ENCODE measurements around the gene DUS1L.
"Not testable (repeated sequence)": the region's sequence is repeated elsewhere in the genome, so short reads cannot be mapped to it uniquely, and the experiment has no call there.

DUS1L gene

DNA sequence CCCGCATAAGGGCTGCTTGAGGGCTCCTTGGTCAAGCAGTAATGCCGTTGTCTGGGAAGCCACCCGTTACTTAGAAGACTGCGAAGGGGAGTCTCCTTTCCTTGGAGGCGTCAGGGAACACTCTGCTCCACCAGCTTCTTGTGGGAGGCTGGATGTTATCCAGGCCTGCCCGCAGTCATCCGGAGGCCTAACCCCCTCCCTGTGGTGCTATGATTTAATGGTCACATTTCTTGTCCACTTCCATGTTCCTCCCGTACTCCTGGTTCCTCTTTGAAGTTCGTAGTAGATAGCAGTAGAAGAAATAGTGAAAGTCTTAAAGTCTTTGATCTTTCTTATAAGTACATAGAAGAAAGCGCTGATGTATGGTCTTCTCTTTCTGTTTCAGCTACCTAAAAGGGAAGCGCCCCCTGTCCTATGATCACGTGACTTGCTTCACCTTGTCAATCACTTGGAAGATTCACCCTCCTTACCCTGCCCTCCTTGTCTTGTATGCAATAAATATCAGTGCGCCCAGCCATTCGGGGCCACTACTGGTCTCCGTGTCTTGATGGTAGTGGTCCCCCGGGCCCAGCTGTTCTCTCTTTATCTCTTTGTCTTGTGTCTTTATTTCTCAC, 26.7 kb downstream of the DUS1L start:
- DNase-seq, result not testable (repeated sequence)

DNA sequence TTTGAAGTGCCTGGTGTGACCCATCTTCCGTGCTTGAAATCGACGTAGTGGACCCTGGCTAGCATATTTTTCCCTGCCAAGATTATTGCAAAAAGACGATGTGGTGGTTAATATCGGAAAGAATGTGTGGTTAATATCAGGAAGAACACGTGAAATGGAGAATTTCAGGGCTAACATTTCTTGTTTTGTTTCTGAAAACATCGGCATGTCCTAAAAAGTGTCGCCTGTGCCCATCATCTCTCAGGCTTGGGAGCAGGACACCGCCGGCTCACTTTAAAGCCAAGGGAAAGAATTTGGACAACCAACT, 27.8 kb downstream of the DUS1L start:
- no peak for DNase-seq

DNA sequence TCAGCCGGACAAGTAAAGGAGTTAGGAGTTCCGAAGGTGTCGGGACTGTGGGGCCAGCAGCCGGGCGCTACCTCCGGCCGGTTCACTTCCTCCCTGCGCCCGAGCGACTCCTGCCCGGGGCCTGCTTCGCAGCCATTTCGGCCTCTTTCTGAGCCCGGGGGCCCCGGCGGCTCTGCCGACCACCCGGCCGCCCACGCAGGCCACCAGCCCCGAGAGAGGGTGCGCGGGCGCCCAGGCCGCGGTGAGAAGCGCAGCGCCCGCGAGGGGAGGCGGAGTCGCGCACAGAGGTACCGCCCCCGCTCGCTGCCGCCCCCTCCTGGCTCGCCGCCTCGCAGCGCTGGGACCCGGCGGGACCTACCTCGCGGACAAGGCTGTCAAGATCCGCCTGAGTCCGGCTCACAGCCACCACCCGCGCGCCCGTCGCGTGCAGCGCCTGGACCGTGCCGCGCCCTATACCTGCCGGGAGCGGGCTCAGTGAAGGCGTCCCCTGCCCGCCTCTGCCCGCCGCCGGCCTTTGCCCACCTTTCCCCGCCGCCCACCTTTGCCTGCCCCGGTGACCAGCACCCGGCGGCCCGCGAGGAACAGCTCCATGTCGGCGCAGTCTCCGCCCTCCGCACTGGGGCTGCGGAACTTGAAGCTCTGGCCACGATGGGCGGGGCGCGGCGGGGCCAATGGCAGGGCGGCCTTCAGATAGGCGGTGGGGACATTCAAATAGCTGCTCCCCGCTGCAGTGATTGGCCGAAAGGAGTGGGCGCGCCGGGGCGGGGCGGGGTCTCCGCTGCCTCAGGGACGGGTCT, 28.3 kb downstream of the DUS1L start, which contains the start of gene DCXR:
TSS of gene DCXR (minus strand) at position 606 of the 797 bp plus-strand sequence. CDS start at position 591, 15 bp downstream.
- DNase-seq, result peak; percentile 90

DNA sequence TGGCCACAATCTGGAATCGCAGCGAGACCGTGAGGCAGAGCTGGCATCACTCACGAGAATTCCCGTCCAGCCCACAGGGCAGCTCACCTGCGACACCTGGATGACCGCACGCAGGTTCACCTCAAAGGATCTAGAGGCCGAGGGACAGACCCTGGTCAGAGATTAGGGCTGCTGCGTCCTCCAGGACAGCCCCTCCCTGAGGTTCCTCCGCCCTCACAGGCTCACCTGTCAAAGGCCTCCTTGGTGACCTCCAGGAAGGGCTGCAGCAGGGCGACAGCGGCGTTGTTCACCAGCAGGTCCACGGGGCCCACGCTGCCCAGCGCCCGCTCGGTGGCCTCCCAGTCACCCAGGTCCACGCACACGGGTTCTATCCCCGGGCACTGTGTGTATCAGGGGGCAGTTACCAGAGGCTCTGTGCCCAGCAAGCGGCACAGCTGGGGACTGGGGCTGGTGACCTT, 28.9 kb downstream of the DUS1L start:
- DNase-seq, result no peak

DNA sequence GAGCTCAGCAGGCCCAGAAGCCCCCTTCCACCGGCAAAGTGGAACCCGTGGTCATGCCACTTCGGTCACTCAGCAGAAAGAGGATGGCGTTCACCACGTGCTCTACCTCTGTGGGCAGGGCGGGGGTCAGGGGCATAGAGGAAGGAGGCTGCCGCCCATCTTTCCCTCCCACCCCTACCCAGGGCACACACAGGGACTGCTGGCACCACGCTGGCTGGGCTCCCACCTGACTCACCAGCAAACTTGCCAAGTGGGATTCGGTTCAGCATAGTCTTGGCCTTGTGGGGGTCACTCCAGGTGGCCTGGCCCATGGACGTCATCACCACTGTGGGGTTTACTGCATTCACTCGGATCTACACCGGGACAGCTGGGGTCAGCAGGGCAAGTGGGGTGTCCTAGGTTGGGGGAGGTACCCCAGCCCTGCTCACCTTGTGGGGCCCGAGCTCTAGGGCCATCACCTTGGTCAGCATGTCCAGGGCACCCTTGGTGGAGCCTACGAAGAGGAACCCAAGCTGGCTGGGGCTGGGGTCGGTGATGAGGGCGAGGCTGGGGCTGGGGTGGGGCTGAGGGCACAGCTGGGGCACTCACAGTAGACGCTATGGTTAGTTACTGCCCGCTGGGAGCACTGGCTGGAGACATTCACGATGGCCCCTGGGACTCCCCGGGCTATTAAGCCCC, 29.5 kb downstream of the DUS1L start:
- DNase-seq, result no peak

DNA sequence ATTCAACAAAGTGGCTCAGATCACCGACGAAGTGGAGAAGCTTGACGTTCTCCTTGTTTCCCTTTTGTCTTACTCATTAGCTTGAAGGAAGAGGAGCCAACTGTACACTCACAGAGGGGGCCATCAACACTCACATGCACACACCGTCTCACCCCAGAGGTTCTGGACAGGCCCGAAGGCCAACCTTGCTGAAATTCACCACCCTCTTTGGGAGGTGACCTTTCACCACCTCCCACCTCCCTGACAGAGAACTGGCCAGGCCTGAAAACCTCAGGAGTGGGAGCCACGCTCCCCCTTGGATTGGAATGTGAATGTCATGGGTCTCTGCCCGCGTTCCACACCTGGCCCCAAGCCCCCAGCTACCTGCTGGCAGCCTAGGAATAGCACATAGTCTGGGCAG, 30.1 kb downstream of the DUS1L start:
- DNase-seq, result no peak

DNA sequence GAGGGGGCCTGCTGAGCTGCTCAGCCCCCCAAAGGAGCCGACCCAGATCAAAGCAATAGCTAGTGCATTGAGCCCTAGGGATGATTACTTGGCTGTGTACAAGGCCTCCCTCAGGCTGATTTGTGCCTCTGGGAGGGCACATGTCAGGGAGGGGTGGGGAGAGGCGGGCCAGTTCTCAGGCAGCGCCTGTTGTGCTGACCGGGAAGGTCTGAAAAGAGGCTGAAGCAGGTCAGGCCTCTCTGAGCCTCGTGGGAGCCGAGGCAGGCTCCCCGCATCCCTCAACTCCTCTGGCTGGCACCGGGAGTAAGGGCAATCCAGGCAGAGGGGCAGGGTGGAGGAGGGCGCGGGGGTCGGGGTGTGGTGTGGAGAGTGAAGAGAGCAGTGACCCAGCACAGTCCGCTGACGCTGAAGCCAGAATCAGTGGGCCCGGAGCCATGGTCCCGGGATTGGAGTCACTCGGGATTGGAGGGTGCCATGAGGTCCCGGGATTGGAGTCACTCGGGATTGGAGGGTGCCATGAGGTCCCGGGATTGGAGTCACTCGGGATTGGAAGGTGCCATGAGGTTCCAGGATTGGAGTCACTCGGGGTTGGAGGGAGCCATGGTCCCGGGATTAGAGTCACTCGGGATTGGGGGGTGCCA, 31.1 kb downstream of the DUS1L start:
- no peak for DNase-seq

DNA sequence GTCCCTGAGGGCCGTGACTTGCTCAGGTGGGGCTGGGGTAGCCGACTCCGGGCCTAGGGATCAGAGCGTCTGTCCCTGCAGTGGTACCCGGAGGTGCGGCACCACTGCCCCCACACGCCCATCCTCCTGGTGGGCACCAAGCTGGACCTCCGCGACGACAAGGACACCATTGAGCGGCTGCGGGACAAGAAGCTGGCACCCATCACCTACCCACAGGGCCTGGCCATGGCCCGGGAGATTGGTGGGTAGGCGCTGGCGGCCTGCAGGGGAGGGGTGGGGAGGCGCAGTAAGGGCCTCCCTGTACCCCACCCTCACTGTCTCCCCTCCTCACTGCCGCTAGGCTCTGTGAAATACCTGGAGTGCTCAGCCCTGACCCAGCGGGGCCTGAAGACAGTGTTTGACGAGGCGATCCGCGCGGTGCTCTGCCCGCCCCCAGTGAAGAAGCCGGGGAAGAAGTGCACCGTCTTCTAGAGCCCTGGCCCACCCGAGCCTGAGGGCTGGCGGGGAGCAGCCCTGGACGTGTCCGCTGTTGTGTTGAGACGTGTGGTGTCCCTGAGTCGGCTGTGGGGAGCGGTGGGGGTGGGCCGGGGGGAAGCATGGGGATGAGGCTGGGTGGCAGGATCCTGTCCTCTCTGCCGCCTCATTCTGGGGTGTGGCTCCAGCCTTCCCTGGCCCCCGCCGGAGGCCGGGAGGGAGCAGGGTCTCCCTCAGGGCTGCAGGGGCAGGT, 32.1 kb downstream of the DUS1L start:
- no peak for DNase-seq

DNA sequence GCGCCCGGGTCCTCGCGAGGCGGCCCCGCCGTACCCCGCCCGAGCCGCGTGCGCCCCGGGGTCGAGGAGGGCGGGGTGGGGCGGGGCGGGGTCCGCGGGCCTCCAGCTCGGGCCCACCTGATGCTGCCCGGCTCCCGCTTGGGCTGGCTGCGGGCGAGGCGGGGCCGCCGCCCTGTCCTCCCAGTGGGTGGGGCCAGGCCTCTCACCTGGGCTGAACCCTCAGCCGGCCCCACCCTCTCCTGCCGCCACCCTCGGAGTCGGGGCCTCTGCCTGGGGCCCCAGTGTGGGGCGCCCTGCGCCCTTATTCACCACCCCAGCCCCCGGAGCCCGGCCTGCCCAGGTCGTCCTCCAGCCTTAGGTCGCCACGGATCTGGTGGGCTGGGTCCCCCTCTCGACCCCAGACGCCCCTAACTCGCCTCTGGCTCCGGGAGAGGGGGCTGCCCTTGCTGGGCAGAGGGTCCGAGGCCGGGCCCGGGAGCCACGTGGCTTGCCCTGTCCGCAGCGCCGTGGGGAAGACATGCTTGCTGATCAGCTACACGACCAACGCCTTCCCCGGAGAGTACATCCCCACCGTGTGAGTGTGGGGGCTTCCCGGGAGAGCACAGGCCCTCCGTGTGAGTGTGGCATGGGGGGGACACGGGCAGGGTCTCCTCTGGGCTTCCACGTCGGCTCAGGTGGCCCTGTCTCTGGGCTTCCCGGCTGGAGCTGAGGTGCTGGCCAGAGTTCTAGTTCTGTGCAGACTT, 33.5 kb downstream of the DUS1L start:
- DNase-seq, result no peak

DNA sequence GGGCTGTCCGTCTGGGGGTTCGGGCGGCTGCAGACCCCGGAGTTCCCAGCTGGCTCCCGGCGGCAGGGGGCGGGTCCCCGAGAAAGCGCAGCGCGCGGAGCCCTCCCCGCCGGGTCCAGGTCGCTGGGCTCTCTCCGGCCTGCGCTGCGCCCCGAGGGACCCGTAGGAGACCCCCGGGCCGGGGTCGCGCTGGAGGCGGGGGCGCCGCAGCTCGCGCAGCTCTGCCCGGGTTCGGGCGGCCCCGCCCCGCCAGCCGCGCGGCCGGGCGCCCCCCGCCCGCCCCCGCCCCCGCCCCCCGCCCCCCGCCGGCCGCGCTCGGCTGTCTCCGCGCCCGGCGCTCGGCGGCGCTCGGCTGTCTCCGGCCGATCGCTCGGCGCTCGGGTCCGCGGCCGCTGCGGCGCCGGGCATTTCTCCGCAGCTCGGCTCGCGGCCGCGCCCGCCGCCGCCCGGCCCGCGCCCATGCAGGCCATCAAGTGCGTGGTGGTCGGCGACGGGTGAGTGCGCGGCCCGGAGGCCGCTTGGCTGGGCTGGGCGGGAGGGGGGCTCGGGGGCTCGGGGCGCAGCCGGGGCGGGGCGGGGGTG, 34.2 kb downstream of the DUS1L start, which contains the start of gene RAC3:
TSS of gene RAC3 (plus strand) at position 376 of the 582 bp plus-strand sequence. CDS start at position 460, 84 bp downstream.
- DNase-seq, result no peak

DNA sequence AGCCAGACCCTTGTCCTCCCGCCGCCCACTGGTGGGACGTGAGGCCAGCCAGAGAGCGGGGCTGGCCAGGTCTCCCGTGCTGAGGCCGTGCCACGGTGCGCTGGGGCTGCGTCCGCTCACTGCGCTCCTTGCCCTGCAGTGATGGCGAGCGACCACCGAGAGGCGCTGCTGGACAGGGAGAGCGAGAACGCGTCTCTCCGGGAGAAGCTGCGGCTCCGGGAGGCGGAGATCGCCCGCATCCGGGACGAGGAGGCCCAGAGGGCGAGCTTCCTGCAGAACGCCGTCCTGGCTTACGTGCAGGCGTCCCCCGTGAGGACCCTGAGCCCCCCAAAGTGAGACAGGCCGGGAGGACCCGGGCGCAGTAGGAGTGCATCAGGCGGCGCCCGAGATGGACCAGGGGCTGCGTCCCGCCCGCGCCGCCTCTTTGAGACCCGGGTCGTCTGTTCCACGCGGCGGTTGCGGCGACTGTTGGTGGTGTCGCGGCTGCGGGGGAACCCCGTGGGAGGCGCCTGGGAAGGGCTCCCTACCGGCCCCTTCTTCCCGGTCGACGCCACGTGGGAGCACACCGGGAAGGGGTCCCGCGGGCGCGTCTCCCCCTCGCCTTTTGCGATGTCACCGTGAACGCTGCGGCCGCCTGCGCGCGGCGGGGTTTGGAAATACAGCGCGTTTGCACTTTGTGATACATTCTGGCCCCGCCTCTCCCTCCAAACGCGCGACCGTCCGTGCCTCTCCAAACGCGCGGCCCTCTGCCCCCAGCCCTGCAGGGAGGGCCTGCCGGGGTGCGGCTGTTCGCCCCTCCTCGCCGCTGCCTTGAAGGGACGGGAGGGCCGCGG, 34.9 kb downstream of the DUS1L start:
- DNase-seq, result peak; percentile 73

DNA sequence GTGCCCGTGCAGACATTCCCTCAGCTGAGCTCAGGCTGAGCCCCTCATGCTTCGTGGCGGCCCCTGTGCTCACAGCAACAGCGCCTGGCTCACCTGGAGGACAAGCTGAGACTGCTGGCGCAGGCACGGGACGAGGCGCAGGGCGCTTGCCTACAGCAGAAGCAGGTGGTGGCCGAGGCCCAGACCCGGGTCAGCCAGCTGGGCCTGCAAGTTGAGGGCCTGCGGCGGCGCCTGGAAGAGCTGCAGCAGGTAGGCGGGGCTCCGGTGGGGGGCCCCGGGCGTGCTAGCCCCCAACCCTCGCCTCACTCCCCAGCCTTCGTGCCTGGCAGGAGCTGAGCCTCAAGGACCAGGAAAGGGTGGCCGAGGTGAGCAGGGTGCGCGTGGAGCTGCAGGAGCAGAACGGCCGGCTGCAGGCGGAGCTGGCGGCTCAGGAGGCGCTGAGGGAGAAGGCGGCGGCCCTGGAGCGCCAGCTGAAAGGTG, 35.6 kb downstream of the DUS1L start:
- no peak for DNase-seq

DNA sequence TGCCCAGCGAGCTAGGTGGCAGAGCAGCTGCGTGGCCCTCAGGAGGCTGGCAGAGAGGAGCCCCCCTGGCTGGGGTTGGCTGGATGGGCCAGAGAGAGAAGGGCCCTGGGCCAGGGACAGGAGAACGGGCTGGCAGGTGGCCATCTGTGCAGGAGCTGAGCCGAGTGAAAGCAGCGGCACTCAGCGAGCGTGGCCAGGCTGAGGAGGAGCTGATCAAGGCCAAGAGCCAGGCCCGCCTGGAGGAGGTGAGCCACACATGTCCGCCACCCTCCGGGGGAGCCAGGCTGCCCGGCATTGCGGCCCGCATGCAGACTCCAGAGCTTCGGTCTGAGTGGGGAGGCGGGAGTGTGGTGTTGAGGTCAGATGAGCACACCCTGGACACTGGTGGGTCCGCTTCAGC, 36.2 kb downstream of the DUS1L start:
- no peak for DNase-seq

DNA sequence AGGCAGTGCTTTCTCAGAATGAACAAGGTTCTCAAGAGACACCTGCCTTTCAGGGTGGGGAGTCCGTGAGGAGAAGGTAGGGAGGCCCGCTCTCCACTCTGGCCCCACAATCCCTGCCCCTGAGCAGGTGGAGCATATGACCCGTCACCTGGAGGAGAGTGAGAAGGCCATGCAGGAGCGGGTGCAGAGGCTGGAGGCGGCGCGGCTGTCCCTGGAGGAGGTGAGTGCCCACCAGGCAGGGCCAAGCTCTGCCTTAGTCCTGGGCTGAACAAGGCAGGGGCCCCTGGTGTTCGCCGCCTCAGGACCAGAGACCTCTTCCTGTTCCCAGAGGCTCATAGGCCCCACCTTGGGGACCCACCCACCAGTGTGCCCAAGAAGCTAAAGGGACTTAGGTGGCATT, 36.6 kb downstream of the DUS1L start:
- no peak for DNase-seq

DNA sequence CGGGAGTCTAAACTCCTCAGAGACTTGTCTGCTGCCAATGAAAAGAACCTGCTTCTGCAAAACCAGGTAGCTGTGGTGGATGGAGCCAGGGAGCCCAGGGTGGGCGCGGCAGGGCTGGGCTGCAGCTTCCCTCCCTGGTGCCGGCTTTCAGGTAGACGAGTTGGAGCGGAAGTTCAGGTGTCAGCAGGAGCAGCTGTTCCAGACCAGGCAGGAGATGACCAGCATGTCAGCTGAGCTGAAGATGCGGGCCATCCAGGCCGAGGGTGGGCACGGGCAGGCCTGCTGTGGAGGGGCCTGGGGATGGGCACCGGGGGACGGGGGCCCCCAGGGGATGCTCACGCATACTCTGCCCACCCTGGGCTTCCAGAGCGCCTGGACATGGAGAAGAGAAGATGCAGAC, 37.4 kb downstream of the DUS1L start:
- DNase-seq, result no peak

DNA sequence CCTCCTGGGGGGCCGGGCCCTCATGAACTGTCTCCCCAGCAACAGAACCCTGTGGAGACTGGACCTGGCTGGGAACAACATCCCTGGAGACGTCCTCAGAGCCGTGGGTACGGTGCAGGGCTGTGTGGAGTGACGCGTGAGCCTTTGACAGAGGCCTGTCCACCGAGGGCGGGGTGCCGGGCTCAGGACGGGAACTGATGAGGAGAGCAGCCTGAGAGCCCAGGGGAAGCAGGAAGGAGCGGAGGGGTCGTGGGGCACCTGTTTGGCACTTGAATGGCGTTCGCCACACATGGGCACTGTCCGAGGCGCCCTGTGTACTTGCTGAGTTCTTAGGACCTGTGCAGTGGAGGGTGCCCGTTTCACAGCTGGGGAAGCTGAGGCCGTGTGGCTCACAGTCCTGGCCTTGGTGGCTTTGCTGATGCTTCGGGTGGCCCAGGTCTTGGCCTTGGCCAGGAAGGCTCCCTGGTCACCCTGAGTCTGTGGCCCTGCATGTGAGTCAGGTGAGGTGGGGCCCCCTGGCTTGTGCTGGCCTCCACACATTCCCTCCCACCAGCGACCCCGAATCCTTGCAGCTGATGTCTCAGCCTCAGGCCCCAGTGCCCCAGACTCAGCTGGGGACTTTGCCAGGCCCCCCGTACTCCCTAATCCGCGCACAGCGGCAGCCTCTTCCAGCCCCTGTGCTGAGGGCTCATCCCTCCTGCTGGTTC, 40.0 kb downstream of the DUS1L start:
- no peak for DNase-seq

DNA sequence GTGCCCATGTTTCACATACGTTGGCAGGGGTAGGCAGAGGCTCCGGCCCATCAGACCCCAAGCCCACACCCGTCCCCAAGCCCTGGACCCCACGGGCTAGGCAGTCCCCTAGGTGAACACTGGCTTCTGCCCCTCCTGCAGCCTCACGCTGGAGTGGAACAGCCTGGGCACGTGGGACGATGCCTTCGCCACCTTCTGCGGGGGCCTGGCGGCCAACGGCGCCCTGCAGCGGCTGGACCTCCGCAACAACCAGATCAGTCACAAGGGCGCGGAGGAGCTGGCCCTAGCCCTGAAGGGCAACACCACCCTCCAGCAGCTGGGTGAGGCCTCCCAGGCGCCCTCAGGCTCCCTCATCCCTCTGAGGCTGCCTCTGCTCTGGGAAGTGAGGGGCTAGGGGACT, 40.7 kb downstream of the DUS1L start:
- no peak for DNase-seq

DNA sequence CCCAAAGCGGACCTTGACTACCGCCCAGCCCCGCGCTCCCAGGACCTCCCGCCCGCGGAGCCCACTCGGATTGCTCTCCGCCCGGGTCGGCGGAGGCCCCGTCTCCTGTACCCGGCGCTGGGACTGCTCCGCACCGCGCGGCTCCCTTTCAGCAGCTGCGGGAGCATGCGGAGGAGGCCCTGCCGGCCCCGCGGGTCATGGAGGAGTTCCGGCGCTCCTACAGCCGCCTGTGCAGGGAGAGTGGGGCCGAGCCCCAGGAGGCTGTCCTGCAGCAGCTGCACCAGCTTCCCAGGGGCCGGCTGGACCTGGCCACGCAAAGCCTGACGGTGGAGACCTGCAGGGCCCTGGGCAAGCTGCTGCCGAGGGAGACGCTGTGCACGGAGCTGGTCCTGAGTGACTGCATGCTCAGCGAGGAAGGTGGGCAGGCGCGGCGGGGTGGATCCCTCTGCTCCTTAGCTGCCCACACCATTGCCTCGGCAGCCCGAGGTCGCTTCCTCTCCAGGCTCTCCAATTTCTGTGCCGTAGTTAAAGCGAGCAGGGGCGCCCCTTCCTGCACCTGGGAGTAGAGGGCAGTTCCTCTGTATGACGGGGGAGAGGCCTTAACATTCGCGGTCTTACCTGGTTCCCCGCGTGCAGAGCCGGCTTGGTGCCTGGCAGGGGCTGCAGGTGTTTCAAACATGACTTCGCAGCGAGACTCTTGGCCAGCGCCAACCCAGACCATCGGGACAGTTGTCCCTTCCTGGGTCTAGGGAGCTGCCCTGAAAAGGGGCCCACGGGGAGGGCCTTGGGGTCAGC, 42.0 kb downstream of the DUS1L start:
- no peak for DNase-seq

DNA sequence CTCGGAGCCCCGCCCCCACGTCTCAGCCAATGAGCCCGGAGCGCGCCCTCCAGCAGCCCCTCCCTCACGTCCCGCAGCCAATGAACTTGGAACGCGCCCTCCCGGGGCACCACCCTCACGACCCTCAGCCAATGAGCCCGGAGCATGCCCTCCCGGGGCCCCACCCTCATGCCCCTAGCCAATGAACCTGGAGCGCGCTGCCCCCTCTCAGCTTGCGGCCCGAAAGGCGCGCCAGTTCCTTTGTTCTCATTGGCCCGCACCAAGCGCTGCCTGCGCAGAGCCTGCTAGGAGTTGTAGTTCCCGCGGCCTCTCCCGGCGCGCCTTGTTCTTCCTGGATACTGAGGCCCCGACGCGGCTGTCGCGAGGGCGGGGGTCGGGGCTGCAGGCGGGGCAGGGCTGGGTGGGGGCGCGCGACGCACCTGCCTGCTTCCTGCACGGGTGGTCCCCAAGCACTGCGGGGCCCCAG, 42.6 kb downstream of the DUS1L start, which contains the start of gene LRRC45:
TSS of gene LRRC45 (plus strand) at position 325 of the 466 bp plus-strand sequence. CDS start 339 bp downstream, outside the sequence.
- peak; percentile 98 for DNase-seq

Measured in amniotic stem cell (primary cell).